Activated CD4-positive, alpha-beta memory T cell treated with anti-CD3 and anti-CD28 coated beads, Interleukin-2, amount 10 ng/mL, durations not matched to agents 7 days and 5 days (primary cell): ENCODE results near the gene ALG2. TPM values are rescaled to one million over a fixed set of nuclear protein-coding genes. Genes with fewer than 3 reads are reported as not detected.
A peak's percentile ranks its signal among the peaks of the same experiment; 100 is the strongest.

Source experiments
- CTCF ChIA-PET: fragments of 350-600 bp; sonication (Branson Sonifier 250); formaldehyde crosslinking; loops from one replicate; lab custom pipeline; 2021; ENCODE audit warnings: antibody characterized with exemption, inconsistent platforms; lab: Charles Lee
- POLR2A ChIA-PET: fragments of 350-600 bp; sonication (Branson Sonifier 250); formaldehyde crosslinking; loops from one replicate; lab custom pipeline; 2021; ENCODE audit warnings: antibody characterized with exemption; lab: Charles Lee
- DNase-seq: peaks from one replicate; pipeline ENCODE4 v3.0.0-alpha.2; 2020
- H3K27ac Mint-ChIP-seq: one replicate; pipeline ENCODE4 v1.8.0; 2021; ENCODE audit warnings: mild to moderate bottlenecking, mixed read lengths
- H3K27me3 Mint-ChIP-seq: one replicate; pipeline ENCODE4 v1.8.0; 2021; ENCODE audit warnings: mixed read lengths
- H3K36me3 Mint-ChIP-seq: one replicate; pipeline ENCODE4 v1.8.0; 2021; ENCODE audit warnings: low read depth, mixed read lengths
- H3K4me1 Mint-ChIP-seq: one replicate; pipeline ENCODE4 v1.8.0; 2021; ENCODE audit warnings: mixed read lengths
- H3K4me3 Mint-ChIP-seq: one replicate; pipeline ENCODE4 v1.8.0; 2021; ENCODE audit warnings: mild to moderate bottlenecking, mixed read lengths
- H3K9me3 Mint-ChIP-seq: one replicate; pipeline ENCODE4 v1.8.0; 2021; ENCODE audit warnings: mixed read lengths
- total RNA-seq, 2 experiments: library from RNA; stranded (reverse); gene quantifications; one replicate each; pipeline ENCODE4 v1.2.3, GENCODE V29; 2021

The ALG2 gene
- total RNA-seq, 2 experiments from 2014 or later: 30.0 to 31.9 TPM

DNA sequence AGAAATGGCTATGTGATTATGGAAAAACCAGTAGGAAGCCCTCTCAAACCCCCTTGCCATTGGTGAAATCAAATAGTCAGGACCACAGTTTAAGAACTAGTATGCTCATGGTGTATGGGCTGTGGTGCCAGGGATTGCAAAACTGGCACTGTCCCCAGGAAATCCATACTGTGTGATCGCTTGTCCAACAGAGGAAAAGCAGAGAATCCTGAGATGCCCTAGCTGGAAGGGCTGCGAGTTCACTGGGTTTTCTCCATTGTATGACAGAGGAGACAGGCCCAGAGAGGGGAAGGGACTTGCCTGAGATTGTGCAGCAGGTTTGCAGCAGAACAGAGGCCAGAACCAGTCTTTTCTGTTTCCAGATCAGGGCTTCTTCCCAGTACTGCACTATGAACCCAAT, 12.9 kb upstream of the ALG2 start:
- peaks cover 14% of the 10 kb centered on the region for H3K4me1 Mint-ChIP-seq
- no peak for DNase-seq
- ChIA-PET CTCF (interaction anchor here (0.9 kb wide), 1 partner anchor 50 kb away, joined by 5 read pairs; no protein-coding TSS in a partner anchor), POLR2A (interaction anchor here (1.2 to 5.9 kb wide), 2 partner anchors 9 to 13 kb away, joined by 3 to 47 read pairs; partner anchors contain the start of genes ALG2 and SEC61B)
- no peaks in the 10 kb centered on the region for H3K27me3 Mint-ChIP-seq
- H3K27ac Mint-ChIP-seq: no peak overlapping the region
- no peak overlapping the region for H3K4me3 Mint-ChIP-seq
- peaks cover 30% of the 10 kb centered on the region for H3K36me3 Mint-ChIP-seq
- no peaks in the 10 kb centered on the region for H3K9me3 Mint-ChIP-seq

DNA sequence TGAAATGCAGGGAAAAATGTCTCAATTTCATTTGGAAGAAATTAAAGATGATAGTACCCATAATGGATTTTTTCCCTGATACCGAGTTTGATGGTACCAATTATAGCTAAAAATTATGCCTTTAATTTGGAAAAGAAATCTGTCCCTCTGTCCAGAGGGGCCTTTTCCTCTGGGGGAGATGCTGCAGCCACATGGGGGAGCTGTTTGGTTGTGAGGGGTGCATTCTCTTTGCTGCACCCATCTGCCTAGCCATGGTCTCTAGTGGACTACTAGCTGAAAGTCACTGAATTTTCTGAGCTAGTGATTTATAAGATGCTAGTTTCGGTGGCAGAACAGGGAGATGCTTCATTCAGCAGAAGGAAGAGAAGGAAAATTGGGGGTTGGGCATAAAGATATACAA, 10.0 kb upstream of the ALG2 start:
- DNase-seq: peak; percentile 28
- H3K27ac Mint-ChIP-seq: no peak overlapping the region
- H3K4me1 Mint-ChIP-seq: peaks cover 14% of the 10 kb centered on the region
- H3K4me3 Mint-ChIP-seq: no peak overlapping the region
- H3K9me3 Mint-ChIP-seq: no peaks in the 10 kb centered on the region
- POLR2A ChIA-PET: interaction anchor here (1.2 to 5.9 kb wide), 2 partner anchors 10 to 14 kb away, joined by 5 to 47 read pairs; partner anchors contain the start of genes ALG2 and SEC61B
- H3K36me3 Mint-ChIP-seq: peaks cover 43% of the 10 kb centered on the region
- CTCF ChIA-PET: interaction anchor here (0.7 to 3.8 kb wide), 14 partner anchors 9 to 1092 kb away, joined by 3 to 51 read pairs (median 4); partner anchors contain the start of genes ALG2 and SEC61B
- H3K27me3 Mint-ChIP-seq: no peaks in the 10 kb centered on the region

DNA sequence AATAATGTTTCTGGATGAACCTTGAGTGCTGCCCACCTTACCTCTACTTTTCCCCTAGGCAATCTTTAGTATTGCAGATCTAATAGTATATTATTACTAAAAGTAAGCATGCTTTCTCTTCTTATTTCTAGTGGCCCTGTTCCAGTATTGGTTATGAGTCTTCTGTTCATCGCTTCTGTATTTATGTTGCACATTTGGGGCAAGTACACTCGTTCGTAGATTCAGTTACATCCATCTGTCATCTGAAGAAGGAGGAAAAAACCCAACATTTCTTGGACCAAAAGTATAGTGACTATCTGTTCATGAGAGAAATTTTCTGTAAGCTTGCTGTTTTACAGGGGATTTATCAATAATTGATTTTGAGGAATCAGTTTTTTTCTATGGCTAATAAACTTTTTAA, 8.5 kb upstream of the ALG2 start:
- H3K4me3 Mint-ChIP-seq: no peak overlapping the region
- CTCF ChIA-PET: interaction anchor here (2.2 to 3.8 kb wide), 2 partner anchors 8 to 13 kb away, joined by 6 to 51 read pairs; partner anchors contain the start of genes ALG2 and SEC61B
- H3K9me3 Mint-ChIP-seq: no peaks in the 10 kb centered on the region
- POLR2A ChIA-PET: interaction anchor here (5.9 kb wide), 1 partner anchor 8 kb away, joined by 47 read pairs; the partner anchor contains the start of genes ALG2 and SEC61B
- no peaks in the 10 kb centered on the region for H3K27me3 Mint-ChIP-seq
- H3K4me1 Mint-ChIP-seq: peaks cover 14% of the 10 kb centered on the region
- no peak overlapping the region for H3K27ac Mint-ChIP-seq
- DNase-seq: no peak
- peaks cover 55% of the 10 kb centered on the region for H3K36me3 Mint-ChIP-seq

DNA sequence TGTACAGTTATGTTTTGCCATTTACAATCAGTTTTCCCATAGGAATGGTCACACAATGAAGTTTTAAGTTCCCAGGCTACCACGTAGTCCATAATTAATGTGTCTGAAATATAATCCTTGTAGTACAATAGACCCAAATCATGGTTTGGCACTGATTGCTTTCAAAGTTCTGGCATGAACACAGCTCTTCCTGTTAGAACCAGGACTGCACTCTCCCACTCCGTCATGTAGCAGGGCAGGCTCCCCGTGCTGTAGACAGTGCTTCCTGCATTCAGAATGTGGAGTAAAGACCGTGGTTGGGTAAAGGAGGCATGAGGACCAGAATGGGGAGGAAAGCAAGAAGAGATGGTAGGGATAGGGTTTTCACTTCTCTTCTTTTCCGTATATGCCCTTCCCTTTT, 4.3 kb upstream of the ALG2 start:
- Mint-ChIP-seq H3K36me3 (peaks cover 64% of the 10 kb centered on the region), H3K27me3 (no peaks in the 10 kb centered on the region), H3K27ac (no peak overlapping the region)

DNA sequence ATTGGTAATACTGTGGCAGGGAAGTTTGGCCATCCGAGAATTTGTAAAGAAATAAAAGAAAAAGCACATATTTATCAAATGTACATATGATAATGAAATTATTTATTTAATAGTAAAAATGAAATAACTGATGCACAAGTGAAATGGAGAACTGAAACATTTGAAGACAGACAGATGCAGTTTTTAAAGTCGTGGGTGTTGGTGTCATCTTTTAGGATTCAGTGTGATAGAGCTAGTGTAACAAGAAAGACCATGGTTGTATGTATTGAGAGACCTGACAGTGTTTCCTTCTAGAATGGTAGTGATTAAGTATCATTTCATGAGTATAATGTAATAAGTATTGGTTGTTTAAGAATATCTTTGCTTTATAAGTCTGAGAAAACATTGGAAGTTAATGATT, 2.7 kb upstream of the ALG2 start:
- DNase-seq: no peak
- POLR2A ChIA-PET: no interaction called here
- Mint-ChIP-seq H3K27me3 (no peaks in the 10 kb centered on the region), H3K4me1 (peaks cover 52% of the 10 kb centered on the region), H3K4me3 (peak overlapping the region; percentile 98), H3K9me3 (no peaks in the 10 kb centered on the region), H3K36me3 (peaks cover 59% of the 10 kb centered on the region), H3K27ac (no peak overlapping the region)
- CTCF ChIA-PET: no interaction called here

More for the DNA sequence above, 4.3 kb upstream of the ALG2 start:
- POLR2A ChIA-PET: no interaction called here
- peaks cover 39% of the 10 kb centered on the region for H3K4me1 Mint-ChIP-seq
- DNase-seq: no peak
- CTCF ChIA-PET: no interaction called here
- H3K4me3 Mint-ChIP-seq: no peak overlapping the region
- H3K9me3 Mint-ChIP-seq: no peaks in the 10 kb centered on the region

DNA sequence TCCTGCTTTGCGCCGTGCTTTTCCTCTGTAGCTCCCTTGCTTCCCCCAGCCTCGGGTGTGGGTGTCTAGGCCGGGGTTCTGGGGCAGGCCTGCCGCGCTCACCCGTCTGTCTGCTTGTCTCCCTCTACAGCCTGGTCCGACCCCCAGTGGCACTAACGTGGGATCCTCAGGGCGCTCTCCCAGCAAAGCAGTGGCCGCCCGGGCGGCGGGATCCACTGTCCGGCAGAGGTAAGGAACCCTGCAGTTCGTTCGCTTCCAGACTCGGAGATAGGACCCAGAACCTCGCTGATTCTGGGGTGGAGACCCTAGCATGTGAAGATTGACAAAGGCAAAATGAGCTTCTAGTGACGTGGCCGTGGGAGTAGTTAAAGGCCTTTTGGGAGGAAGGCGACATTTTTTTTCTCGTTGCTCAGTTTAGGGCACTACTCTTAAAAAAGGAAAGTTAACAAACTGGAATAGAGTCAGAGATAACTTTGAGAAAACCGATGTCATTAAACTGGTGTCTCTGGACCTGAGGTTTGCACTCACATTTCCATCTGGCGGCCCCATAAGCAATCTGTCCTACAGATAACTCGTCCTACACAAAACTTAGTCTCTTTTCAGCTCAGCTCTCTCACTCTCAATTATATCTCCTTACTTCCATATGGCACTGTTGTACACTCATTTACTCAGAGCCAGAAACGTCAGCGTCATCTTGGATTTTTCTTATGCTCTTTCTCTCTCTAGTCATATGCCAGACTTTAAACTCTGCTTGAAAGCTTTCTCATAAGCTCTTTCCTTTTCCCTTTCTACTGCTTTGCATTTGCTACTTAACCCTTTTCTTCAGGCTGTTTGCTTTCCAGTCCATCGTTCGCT, 901 bp upstream of the ALG2 start:
- Mint-ChIP-seq H3K4me1 (peaks cover 62% of the 10 kb centered on the region), H3K27me3 (no peaks in the 10 kb centered on the region), H3K36me3 (peaks cover 58% of the 10 kb centered on the region), H3K4me3 (peak overlapping the region; percentile 98), H3K9me3 (no peaks in the 10 kb centered on the region), H3K27ac (peak overlapping the region; percentile 97)
- DNase-seq: no peak
- CTCF ChIA-PET: interaction anchor here (0.7 to 6.2 kb wide), 10 partner anchors 9 to 786 kb away, joined by 3 to 51 read pairs (median 4); no protein-coding TSS in a partner anchor
- POLR2A ChIA-PET: interaction anchor here (0.6 to 3.0 kb wide), 23 partner anchors 10 to 1239 kb away, joined by 3 to 47 read pairs (median 5); partner anchors contain the start of genes NR4A3, STX17 and TEX10

DNA sequence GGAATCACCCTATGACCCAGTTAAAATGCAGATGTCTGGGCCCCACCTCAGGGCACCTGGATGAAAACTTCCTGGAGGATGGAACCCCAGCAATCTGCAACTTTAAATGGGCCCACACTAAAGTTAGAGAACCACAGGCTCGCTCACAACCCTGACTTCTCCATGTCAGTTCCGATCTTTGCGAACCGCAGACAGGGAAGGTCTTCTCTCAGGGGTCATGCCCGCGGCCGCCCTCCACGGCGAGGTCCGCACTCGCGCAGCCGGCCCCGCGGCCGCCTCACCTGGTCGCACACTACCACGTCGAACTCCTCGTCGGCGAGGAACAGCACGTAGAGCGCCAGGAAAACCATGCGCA, 499 bp downstream of the ALG2 start:
- Mint-ChIP-seq H3K9me3 (no peaks in the 10 kb centered on the region), H3K4me1 (peaks cover 68% of the 10 kb centered on the region), H3K27me3 (no peaks in the 10 kb centered on the region), H3K4me3 (peak overlapping the region; percentile 98), H3K36me3 (peaks cover 65% of the 10 kb centered on the region), H3K27ac (peak overlapping the region; percentile 81)
- ChIA-PET POLR2A (interaction anchor here (0.7 to 3.0 kb wide), 18 partner anchors 9 to 864 kb away, joined by 3 to 47 read pairs (median 5); partner anchors contain the start of genes NR4A3 and STX17), CTCF (interaction anchor here (0.9 to 6.2 kb wide), 5 partner anchors 11 to 601 kb away, joined by 3 to 51 read pairs (median 6); partner anchors contain the start of gene NR4A3)
- no peak for DNase-seq

DNA sequence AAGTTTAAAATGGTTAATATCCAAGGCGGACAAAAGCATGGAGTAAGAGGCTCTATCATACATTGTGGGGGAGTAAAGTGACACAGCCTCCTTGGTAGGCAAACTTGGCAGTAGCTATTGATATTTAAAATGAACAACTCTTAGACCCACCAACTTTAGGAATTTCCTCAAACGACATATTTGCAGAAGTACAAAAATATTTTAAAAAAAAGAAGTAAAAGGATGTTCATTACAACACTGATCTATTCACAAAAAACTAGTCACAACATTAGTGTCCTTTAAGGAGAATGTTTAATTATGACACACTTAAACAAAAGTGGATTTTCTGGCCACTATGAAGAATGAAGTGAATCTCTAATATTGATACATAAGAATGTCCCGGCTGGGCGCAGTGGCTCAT, 1.7 kb downstream of the ALG2 start:
- ChIA-PET POLR2A (interaction anchor here (1.8 kb wide), 1 partner anchor 10 kb away, joined by 6 read pairs; no protein-coding TSS in a partner anchor), CTCF (interaction anchor here (0.8 to 6.2 kb wide), 2 partner anchors 36 to 48 kb away, joined by 3 to 38 read pairs; no protein-coding TSS in a partner anchor)
- DNase-seq: no peak
- peaks cover 56% of the 10 kb centered on the region for H3K4me1 Mint-ChIP-seq
- H3K9me3 Mint-ChIP-seq: no peaks in the 10 kb centered on the region
- no peaks in the 10 kb centered on the region for H3K27me3 Mint-ChIP-seq
- peaks cover 65% of the 10 kb centered on the region for H3K36me3 Mint-ChIP-seq
- no peak overlapping the region for H3K27ac Mint-ChIP-seq
- peak overlapping the region; percentile 46 for H3K4me3 Mint-ChIP-seq

DNA sequence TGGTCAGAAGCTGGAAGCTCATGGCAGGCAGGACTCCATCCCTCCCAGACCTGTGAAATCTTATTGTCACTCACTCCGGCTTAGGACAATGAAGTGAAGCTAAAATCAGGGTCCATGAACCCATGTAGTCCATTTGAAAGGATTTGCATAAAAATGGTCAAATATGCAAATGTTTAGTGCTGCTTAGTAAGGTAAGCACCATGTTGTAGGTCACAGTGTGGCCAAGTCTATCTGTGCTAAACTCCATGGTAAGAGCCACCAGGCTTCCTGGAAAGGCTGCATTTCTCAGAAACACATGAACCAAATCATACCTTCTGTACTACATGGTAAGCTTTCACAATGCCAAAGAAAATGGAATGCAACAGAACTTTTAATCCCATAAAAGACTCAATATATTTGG, 5.7 kb downstream of the ALG2 start:
- peaks cover 29% of the 10 kb centered on the region for H3K4me1 Mint-ChIP-seq
- H3K9me3 Mint-ChIP-seq: peaks cover 2% of the 10 kb centered on the region
- H3K36me3 Mint-ChIP-seq: peaks cover 47% of the 10 kb centered on the region
- DNase-seq: no peak
- H3K4me3 Mint-ChIP-seq: no peak overlapping the region
- H3K27ac Mint-ChIP-seq: no peak overlapping the region
- no peaks in the 10 kb centered on the region for H3K27me3 Mint-ChIP-seq
- ChIA-PET CTCF (no interaction called here), POLR2A (no interaction called here)

DNA sequence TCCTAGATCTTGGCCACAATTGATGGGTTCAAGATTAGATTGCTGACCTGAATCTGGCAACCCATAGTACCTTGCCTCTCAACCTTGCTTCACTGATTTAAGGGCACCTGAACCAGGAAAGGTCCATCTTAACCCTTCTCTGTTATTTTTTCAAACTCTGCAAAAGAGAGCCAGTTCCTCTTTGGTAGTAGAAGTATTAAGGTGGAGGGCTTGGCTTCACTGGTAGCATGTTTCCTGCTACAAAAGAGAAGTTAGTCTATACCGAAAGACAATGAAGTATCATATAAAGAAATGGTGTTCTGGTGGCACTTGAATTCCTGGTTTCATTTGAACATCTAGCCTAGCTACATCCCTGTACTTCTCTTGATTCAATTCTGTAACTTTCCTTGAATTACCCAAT, 8.5 kb downstream of the ALG2 start:
- CTCF ChIA-PET: interaction anchor here (1.1 kb wide), 1 partner anchor 29 kb away, joined by 3 read pairs; no protein-coding TSS in a partner anchor
- POLR2A ChIA-PET: interaction anchor here (1.5 kb wide), 1 partner anchor 9 kb away, joined by 7 read pairs; the partner anchor contains the start of genes ALG2 and SEC61B
- Mint-ChIP-seq H3K27me3 (peaks cover 12% of the 10 kb centered on the region), H3K36me3 (peaks cover 33% of the 10 kb centered on the region), H3K27ac (no peak overlapping the region), H3K4me1 (peaks cover 7% of the 10 kb centered on the region), H3K9me3 (peaks cover 4% of the 10 kb centered on the region), H3K4me3 (no peak overlapping the region)
- no peak for DNase-seq

DNA sequence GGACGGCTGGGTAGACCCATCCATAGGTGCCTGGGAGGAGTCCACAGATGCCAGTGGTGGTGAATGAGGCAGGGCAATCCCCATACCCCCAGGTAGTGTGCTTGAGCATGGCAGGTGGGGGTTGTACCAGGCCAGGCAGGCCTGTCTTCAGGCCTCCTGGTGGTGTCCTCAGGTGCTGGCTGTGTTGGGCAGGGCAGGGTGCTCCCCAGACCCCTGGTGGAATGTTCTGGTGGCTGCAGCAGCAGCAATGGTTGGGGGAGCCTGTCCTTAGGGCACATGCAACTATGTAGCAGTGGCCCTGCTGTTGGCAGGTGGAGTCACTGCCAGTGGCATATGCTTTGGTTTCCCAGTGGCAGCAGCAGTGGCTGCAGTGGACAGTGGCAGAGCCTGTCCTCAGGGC, 10.0 kb downstream of the ALG2 start:
- H3K4me1 Mint-ChIP-seq: peaks cover under 1% of the 10 kb centered on the region
- H3K36me3 Mint-ChIP-seq: peaks cover 20% of the 10 kb centered on the region
- POLR2A ChIA-PET: interaction anchor here (1.5 to 2.0 kb wide), 2 partner anchors 11 kb away, joined by 7 read pairs; partner anchors contain the start of genes ALG2 and SEC61B
- peaks cover 24% of the 10 kb centered on the region for H3K27me3 Mint-ChIP-seq
- no peak overlapping the region for H3K4me3 Mint-ChIP-seq
- DNase-seq: no peak
- CTCF ChIA-PET: no interaction called here
- H3K27ac Mint-ChIP-seq: no peak overlapping the region
- peaks cover 4% of the 10 kb centered on the region for H3K9me3 Mint-ChIP-seq

DNA sequence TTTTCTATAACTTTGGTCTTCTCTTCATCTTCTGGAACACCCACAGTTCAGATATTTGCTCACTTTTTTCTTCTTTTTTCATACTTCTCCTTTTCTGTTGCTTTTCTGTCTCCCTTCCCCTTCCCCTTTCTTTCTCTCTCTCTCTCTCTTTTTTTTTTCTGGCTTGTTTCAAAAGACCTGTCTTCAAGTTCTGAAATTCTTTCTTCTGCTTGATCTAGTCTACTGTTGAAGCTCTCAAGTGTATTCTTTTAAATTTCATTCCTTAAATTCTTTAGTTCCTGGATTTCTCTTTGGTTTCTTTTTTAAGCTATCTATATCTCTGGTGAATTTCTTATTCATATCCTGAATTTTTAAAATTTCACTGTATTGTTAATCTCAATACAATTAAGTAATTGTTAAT, 11.2 kb downstream of the ALG2 start:
- no peak for DNase-seq
- Mint-ChIP-seq H3K4me1 (no peaks in the 10 kb centered on the region), H3K9me3 (peaks cover 4% of the 10 kb centered on the region), H3K27me3 (peaks cover 29% of the 10 kb centered on the region), H3K36me3 (peaks cover 11% of the 10 kb centered on the region), H3K27ac (no peak overlapping the region), H3K4me3 (no peak overlapping the region)
- POLR2A ChIA-PET: interaction anchor here (1.9 to 2.0 kb wide), 2 partner anchors 10 to 12 kb away, joined by 6 to 7 read pairs; partner anchors contain the start of genes ALG2 and SEC61B
- CTCF ChIA-PET: interaction anchor here (1.0 kb wide), 1 partner anchor 9 kb away, joined by 5 read pairs; no protein-coding TSS in a partner anchor
